ENCODE data around the gene HFE.
A peak's percentile ranks its signal among the peaks of the same experiment; 100 is the strongest.

DNA sequence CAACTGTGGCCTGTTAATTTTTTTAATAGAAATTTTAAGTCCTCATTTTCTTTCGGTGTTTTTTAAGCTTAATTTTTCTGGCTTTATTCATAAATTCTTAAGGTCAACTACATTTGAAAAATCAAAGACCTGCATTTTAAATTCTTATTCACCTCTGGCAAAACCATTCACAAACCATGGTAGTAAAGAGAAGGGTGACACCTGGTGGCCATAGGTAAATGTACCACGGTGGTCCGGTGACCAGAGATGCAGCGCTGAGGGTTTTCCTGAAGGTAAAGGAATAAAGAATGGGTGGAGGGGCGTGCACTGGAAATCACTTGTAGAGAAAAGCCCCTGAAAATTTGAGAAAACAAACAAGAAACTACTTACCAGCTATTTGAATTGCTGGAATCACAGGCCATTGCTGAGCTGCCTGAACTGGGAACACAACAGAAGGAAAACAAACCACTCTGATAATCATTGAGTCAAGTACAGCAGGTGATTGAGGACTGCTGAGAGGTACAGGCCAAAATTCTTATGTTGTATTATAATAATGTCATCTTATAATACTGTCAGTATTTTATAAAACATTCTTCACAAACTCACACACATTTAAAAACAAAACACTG is 10.1 kb downstream of the HFE start:
- TF ChIP-seq, protein P1, sequence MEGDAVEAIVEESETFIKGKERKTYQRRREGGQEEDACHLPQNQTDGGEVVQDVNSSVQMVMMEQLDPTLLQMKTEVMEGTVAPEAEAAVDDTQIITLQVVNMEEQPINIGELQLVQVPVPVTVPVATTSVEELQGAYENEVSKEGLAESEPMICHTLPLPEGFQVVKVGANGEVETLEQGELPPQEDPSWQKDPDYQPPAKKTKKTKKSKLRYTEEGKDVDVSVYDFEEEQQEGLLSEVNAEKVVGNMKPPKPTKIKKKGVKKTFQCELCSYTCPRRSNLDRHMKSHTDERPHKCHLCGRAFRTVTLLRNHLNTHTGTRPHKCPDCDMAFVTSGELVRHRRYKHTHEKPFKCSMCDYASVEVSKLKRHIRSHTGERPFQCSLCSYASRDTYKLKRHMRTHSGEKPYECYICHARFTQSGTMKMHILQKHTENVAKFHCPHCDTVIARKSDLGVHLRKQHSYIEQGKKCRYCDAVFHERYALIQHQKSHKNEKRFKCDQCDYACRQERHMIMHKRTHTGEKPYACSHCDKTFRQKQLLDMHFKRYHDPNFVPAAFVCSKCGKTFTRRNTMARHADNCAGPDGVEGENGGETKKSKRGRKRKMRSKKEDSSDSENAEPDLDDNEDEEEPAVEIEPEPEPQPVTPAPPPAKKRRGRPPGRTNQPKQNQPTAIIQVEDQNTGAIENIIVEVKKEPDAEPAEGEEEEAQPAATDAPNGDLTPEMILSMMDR (IDR thresholded peaks at IDR 0.05): peak; percentile 55 to 90 (median 83)
- TF ChIP-seq POLR2A (IDR thresholded peaks at IDR 0.05): no peak
